GM19438 (cell line): Measurements from ENCODE around the gene ALG2.

Experiments used
- ATAC-seq: cut with Tn5 transposase; IDR thresholded peaks from one replicate; pipeline ENCODE4 v1.9.1; 2021; ENCODE audit warnings: low read depth; ENCODE audit not compliant: unreplicated experiment

ALG2 gene

GRCh38 chr9:99173570-99174504, 47.9 kb downstream of the ALG2 start:
- ATAC-seq = no peak

- no peak for ATAC-seq
Measured at GRCh38 chr9:99172124-99173091, 49.3 kb downstream of the ALG2 start.

GRCh38 chr9:99171225-99172123, 50.3 kb downstream of the ALG2 start:
- no peak for ATAC-seq

DNA sequence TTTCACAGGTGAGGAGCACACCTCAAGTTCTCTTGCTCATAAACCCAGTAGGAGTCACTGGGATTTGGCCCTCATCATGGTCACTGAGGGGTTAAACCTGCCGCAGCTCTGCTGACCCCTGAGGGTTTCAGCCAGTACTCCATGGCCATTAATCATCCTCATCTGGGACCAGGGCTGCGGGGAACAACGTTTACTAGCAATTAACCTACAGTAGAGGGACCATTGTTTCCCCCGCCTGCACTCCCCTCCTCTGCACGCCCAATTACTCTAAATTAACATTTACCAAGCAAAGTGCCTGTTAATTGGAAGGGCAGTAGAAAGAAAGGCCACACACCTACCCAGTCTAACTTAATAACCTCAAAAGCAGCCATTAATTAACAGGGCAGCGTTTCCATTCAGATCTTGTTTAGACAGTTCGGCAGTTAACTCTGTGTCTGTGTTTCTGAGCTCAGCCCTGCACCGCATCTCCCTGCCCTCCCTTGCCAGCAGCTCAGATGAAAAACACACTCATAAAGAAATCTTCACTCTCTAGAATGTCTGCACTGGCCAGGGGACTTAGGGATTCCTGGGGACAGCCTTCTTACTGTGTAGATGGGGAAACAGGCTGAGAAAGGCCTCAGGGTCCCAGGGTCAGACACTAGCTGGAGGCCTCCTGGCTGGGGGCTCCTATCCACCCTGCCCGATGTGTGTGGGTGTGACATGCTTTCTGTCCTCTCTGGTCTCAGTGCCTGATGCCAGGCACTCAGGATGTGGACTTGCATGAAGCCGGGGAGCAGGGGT, 51.6 kb downstream of the ALG2 start:
- no peak for ATAC-seq

GRCh38 chr9:99169086-99169485, 52.7 kb downstream of the ALG2 start:
- no peak for ATAC-seq

- no peak for ATAC-seq
Measured at GRCh38 chr9:99167694-99168093, 54.0 kb downstream of the ALG2 start.

DNA sequence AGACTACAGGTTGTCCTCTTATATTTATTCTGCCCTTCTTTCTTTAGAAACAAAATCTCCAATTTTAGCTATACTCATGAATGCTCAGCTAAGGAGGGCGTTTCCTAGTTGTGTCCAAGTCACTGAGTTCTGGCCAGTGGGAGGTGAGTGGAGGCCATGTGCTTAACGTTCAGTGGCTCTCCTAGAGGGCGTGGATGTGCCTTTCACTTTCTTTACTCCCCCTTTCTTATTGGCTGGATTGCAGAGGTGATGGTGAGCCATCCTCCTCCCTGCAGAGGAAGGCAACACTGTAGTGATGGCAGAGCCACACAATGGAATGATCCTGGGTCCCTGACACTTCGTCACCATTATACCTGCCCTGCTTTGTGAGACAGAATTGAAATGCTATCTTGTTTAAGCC, 54.6 kb downstream of the ALG2 start:
- ATAC-seq = no peak
